SK-N-SH (cell line): ENCODE results near the gene BOD1L1. TPM values are rescaled to one million over a fixed set of nuclear protein-coding genes. Genes with fewer than 3 reads are reported as not detected.

ENCODE experiments used
- CTCF ChIA-PET: fragments of 300-600, 350-600 bp; formaldehyde crosslinking; extraction: SDS; loops from one replicate; lab custom pipeline; 2021; lab: Yijun Ruan, JAX
- POLR2A ChIA-PET: fragments of 350-600 bp; sonication (Branson Sonifier 250); formaldehyde crosslinking; extraction: SDS; loops from one replicate; lab custom pipeline; 2020; ENCODE audit warnings: antibody characterized with exemption, inconsistent platforms; lab: Yijun Ruan, JAX
- DNase-seq: peaks from one replicate; pipeline ENCODE4 v3.0.0; 2012
- H2AFZ ChIP-seq: fragments of 200-600 bp; sonication (generic); 2 replicates; pipeline ENCODE4 v1.8.1; 2016; ENCODE audit warnings: antibody characterized with exemption, mild to moderate bottlenecking, low read depth
- H3F3A ChIP-seq: fragments of 200-600 bp; sonication (generic); replicated peaks from 2 replicates; pipeline ENCODE3; 2016; ENCODE audit warnings: antibody characterized with exemption, mild to moderate bottlenecking; ENCODE audit not compliant: insufficient read depth
- H3K27ac ChIP-seq, 2 experiments: fragments of 200-500 bp in 1 of 2; fragments of 200-600 bp in 1 of 2; sonication (Bioruptor generic) in 1 of 2; sonication (generic), shearing (Covaris generic) in 1 of 2; 2 replicates each; pipeline versions ENCODE4 v1.5.1 to v1.6.1; 2014 to 2016; ENCODE audit warnings: low read depth in 2 of 2, inconsistent platforms in 1 of 2, low read length in 1 of 2, mild to moderate bottlenecking in 1 of 2, mixed read lengths in 1 of 2
- H3K27me3 ChIP-seq: fragments of 200-600 bp; sonication (generic), shearing (Covaris generic); 2 replicates; pipeline ENCODE4 v1.6.1; 2016; ENCODE audit warnings: mixed run types; ENCODE audit not compliant: insufficient read depth
- H3K36me3 ChIP-seq, 2 experiments: fragments of 200-500 bp in 1 of 2; fragments of 200-600 bp in 1 of 2; sonication (Bioruptor generic) in 1 of 2; sonication (generic) in 1 of 2; replicated peaks in 1 of 2; 2 replicates each; pipeline versions ENCODE3 to v1.5.1; 2014 to 2016; ENCODE audit warnings: low read length in 1 of 2, mild to moderate bottlenecking in 1 of 2; ENCODE audit not compliant: insufficient read depth in 2 of 2, control insufficient read depth in 1 of 2
- H3K4me1 ChIP-seq, 2 experiments: fragments of 200-500 bp in 1 of 2; fragments of 200-600 bp in 1 of 2; sonication (Bioruptor generic) in 1 of 2; sonication (generic), shearing (Covaris generic) in 1 of 2; 2 replicates each; pipeline versions ENCODE4 v1.5.1 to v1.6.1; 2014 to 2016; ENCODE audit warnings: low read depth in 1 of 2, low read length in 1 of 2, mixed run types in 1 of 2; ENCODE audit not compliant: insufficient read depth in 2 of 2, control insufficient read depth in 1 of 2
- H3K4me2 ChIP-seq: fragments of 200-600 bp; sonication (generic), shearing (Covaris generic); 2 replicates; pipeline ENCODE4 v1.6.1; 2017; ENCODE audit warnings: mixed run types
- H3K4me3 ChIP-seq, 2 experiments: fragments of 200-500 bp in 1 of 2; fragments of 200-600 bp in 1 of 2; sonication (Bioruptor generic) in 1 of 2; sonication (generic), shearing (Covaris generic) in 1 of 2; 2 replicates each; pipeline versions ENCODE4 v1.5.1 to v1.8.1; 2014 to 2016; ENCODE audit warnings: low read depth in 2 of 2, inconsistent platforms in 1 of 2, low read length in 1 of 2, mild to moderate bottlenecking in 1 of 2, mixed read lengths in 1 of 2, moderate library complexity in 1 of 2
- H3K79me2 ChIP-seq: fragments of 200-600 bp; sonication (generic); 2 replicates; pipeline ENCODE4 v1.8.1; 2017; ENCODE audit warnings: mild to moderate bottlenecking; ENCODE audit not compliant: insufficient read depth
- H3K9ac ChIP-seq: fragments of 200-600 bp; sonication (generic); 2 replicates; pipeline ENCODE4 v1.6.1; 2017; ENCODE audit warnings: mixed run types
- H3K9me2 ChIP-seq: fragments of 200-600 bp; sonication (generic); 2 replicates; pipeline ENCODE4 v1.6.1; 2017; ENCODE audit warnings: mixed run types
- H3K9me3 ChIP-seq: fragments of 200-600 bp; sonication (generic); 2 replicates; pipeline ENCODE4 v1.6.1; 2017; ENCODE audit warnings: mixed run types, mild to moderate bottlenecking, moderate library complexity
- H4K20me1 ChIP-seq: fragments of 200-600 bp; sonication (generic); 2 replicates; pipeline ENCODE4 v1.6.1; 2017; ENCODE audit warnings: mild to moderate bottlenecking, mixed run types; ENCODE audit not compliant: insufficient read depth
- EZH2phosphoT487 ChIP-seq: fragments of 200-600 bp; sonication (generic); IDR thresholded peaks from 2 replicates; pipeline ENCODE4 v1.6.1; 2017; ENCODE audit warnings: low read depth, mixed run types, mild to moderate bottlenecking, antibody characterized with exemption, moderate library complexity, borderline replicate concordance
- IRF3 ChIP-seq: fragments of 150-350 bp; IDR thresholded peaks from 2 replicates; pipeline ENCODE4 v1.6.1; 2016; ENCODE audit warnings: mild to moderate bottlenecking, low read depth, low read length
- JUND ChIP-seq: IDR thresholded peaks from 2 replicates; pipeline ENCODE4 v1.4.0; 2012
- MEF2A ChIP-seq: IDR thresholded peaks from 2 replicates; pipeline ENCODE4 v1.4.0; 2012; ENCODE audit warnings: low read depth, borderline replicate concordance
- MXI1 ChIP-seq: IDR thresholded peaks from 2 replicates; pipeline ENCODE4 v1.6.1; 2012; ENCODE audit warnings: mild to moderate bottlenecking, low read depth, low read length, improper control_type of control experiment
- NRF1 ChIP-seq: IDR thresholded peaks from 2 replicates; pipeline ENCODE4 v1.6.1; 2012; ENCODE audit warnings: low read depth, mild to moderate bottlenecking, low read length
- POLR2AphosphoS5 ChIP-seq: IDR thresholded peaks from 2 replicates; pipeline ENCODE4 v1.6.1; 2012; ENCODE audit warnings: low read depth, low read length
- SMC3 ChIP-seq: IDR thresholded peaks from 2 replicates; pipeline ENCODE4 v1.6.1; 2012; ENCODE audit warnings: low read depth, low read length, improper control_type of control experiment
- TCF12 ChIP-seq: IDR thresholded peaks from 2 replicates; pipeline ENCODE4 v1.4.0; 2012
- TEAD4 ChIP-seq: IDR thresholded peaks from 2 replicates; pipeline ENCODE4 v1.4.0; 2012; ENCODE audit warnings: mild to moderate bottlenecking, borderline replicate concordance; ENCODE audit not compliant: insufficient read depth
- USF1 ChIP-seq: IDR thresholded peaks from 2 replicates; pipeline ENCODE4 v1.4.0; 2012; ENCODE audit warnings: low read depth, borderline replicate concordance
- USF2 ChIP-seq: fragments of 150-350 bp; IDR thresholded peaks from 2 replicates; pipeline ENCODE4 v1.6.1; 2017; ENCODE audit warnings: antibody characterized with exemption, low read length, low read depth, borderline replicate concordance
- WGBS: methylation state at CpG from one replicate; pipeline ENCODE4 v1.1.6; 2017; ENCODE audit warnings: low lambda C conversion rate; 5-methylcytosine and 5-hydroxymethylcytosine counted together
- polyA plus RNA-seq, 3 experiments: library from polyadenylated mRNA; depleted of rRNA; stranded (reverse); fragments of >200 nt; gene quantifications; 2 replicates each; pipeline ENCODE4 v1.2.3, GENCODE V29; 2012

BOD1L1 gene
- polyA plus RNA-seq, 1 of the 3 experiments (the other 2 are of a cell fraction) = 12.5 TPM

- no peak for TF ChIP-seq NRF1
- no peak for TF ChIP-seq SMC3
- TF ChIP-seq POLR2AphosphoS5 = no peak
- TF ChIP-seq TEAD4 = no peak
- TF ChIP-seq TCF12 = no peak
- no peak for TF ChIP-seq MEF2A
- TF ChIP-seq USF1 = no peak
- no peak for TF ChIP-seq EZH2phosphoT487
- no peaks in the 10 kb centered on the region for H3K9me3 ChIP-seq
- no peaks in the 10 kb centered on the region for H3K36me3 ChIP-seq
- H3K79me2 ChIP-seq = no peaks in the 10 kb centered on the region
- no peak overlapping the region for H3K9ac ChIP-seq
- H3K27me3 ChIP-seq = peaks cover 97% of the 10 kb centered on the region
- H3K4me3 ChIP-seq = peak overlapping the region in 1 of 2 experiments; percentile 29; a peak in 1 of 4 replicates
- peaks cover 0 to 3% of the 10 kb centered on the region in 2 experiments; a peak in 1 of 4 replicates for H3K4me1 ChIP-seq
- H3F3A ChIP-seq = no peaks in the 10 kb centered on the region
- 19% methylated on average over 22 of the region's 23 CpGs for WGBS
- H4K20me1 ChIP-seq = no peaks in the 10 kb centered on the region
- no peak overlapping the region for H3K27ac ChIP-seq
- CTCF ChIA-PET = interaction anchor here (1.2 to 2.1 kb wide), 3 partner anchors 9 to 686 kb away, joined by 3 to 6 read pairs (median 5); no protein-coding TSS in a partner anchor
- no peaks in the 10 kb centered on the region for H3K9me2 ChIP-seq
- POLR2A ChIA-PET = no interaction called here
- peak overlapping the region; percentile 63 for H3K4me2 ChIP-seq
- H2AFZ ChIP-seq = peak overlapping the region; percentile 65; the same call in 1 of the 2 replicates
- DNase-seq = peak; percentile 39
Measured at GRCh38 chr4:13539047-13539618, 88.4 kb downstream of the BOD1L1 start.

GRCh38 chr4:13538427-13538973, 89.0 kb downstream of the BOD1L1 start:
- Histone ChIP-seq H3K79me2 (no peaks in the 10 kb centered on the region), H3K4me3 (peak overlapping the region in 1 of 2 experiments; percentile 29; a peak in 1 of 4 replicates), H4K20me1 (no peaks in the 10 kb centered on the region), H3K36me3 (no peaks in the 10 kb centered on the region), H3K27me3 (peaks cover 97% of the 10 kb centered on the region), H3K9me2 (no peaks in the 10 kb centered on the region), H3K4me1 (peaks cover 0 to 3% of the 10 kb centered on the region in 2 experiments; a peak in 1 of 4 replicates), H2AFZ (no peak overlapping the region), H3F3A (no peaks in the 10 kb centered on the region), H3K9me3 (no peaks in the 10 kb centered on the region), H3K27ac (no peak overlapping the region), H3K9ac (no peak overlapping the region), H3K4me2 (peak overlapping the region; percentile 63)
- DNase-seq = peak; percentile 14
- WGBS = 36% methylated on average over 16 of the region's 16 CpGs
- ChIA-PET POLR2A (no interaction called here), CTCF (interaction anchor here (1.6 to 2.1 kb wide), 2 partner anchors 10 to 686 kb away, joined by 5 to 6 read pairs; no protein-coding TSS in a partner anchor)
- TF ChIP-seq MEF2A (no peak), JUND (no peak), MXI1 (no peak), SMC3 (no peak), USF2 (no peak), EZH2phosphoT487 (no peak), IRF3 (no peak)
